ENCODE data around the gene CDHR2.

GRCh38 chr5:176619569-176620332, 70.6 kb downstream of the CDHR2 start:
- TF ChIP-seq EZH2 (IDR thresholded peaks at IDR 0.05; ENCODE audit: borderline replicate concordance, low read depth, low read length, severe bottlenecking): peak; percentile 94
- TF ChIP-seq CTCF (IDR thresholded peaks at IDR 0.05; ENCODE audit: extremely low read depth in 1 of 2, insufficient read depth in 1 of 2, low read depth in 1 of 2, low read length in 2 of 2): peak in 1 of 2 donors; percentile 3
- no peak for TF ChIP-seq POLR2AphosphoS5 (IDR thresholded peaks at IDR 0.05; ENCODE audit: insufficient read depth, low read depth, low read length)
- no peak for TF ChIP-seq POLR2A (IDR thresholded peaks at IDR 0.05; ENCODE audit: low read depth, low read length)
- TF ChIP-seq JUN (IDR thresholded peaks at IDR 0.05; ENCODE audit: borderline replicate concordance, insufficient read depth, insufficient read length, low read depth): no peak
- no peak for TF ChIP-seq MAX (IDR thresholded peaks at IDR 0.05; ENCODE audit: insufficient read depth, insufficient read length)
- TF ChIP-seq GATA2 (IDR thresholded peaks at IDR 0.05; ENCODE audit: insufficient read depth, insufficient read length, low read depth, low read length): no peak
- no peak for TF ChIP-seq FOS (IDR thresholded peaks at IDR 0.05; ENCODE audit: borderline replicate concordance, insufficient read depth, low read length)

Data from endothelial cell of umbilical vein (primary cell).